Stimulated activated CD4-positive, alpha-beta T cell treated with anti-CD3 and anti-CD28 coated beads, Interleukin-2, amount 100 ng/mL, for 24 hours (primary cell): ENCODE data around the gene CSTF1.

Source experiments
- DNase-seq, 2 donors: peaks; one replicate each; pipeline ENCODE4 v3.0.0-alpha.2; 2020

The CSTF1 gene

GRCh38 chr20:56430957-56431356 lies 38.5 kb downstream of the CSTF1 start:
- no peak for DNase-seq

DNA sequence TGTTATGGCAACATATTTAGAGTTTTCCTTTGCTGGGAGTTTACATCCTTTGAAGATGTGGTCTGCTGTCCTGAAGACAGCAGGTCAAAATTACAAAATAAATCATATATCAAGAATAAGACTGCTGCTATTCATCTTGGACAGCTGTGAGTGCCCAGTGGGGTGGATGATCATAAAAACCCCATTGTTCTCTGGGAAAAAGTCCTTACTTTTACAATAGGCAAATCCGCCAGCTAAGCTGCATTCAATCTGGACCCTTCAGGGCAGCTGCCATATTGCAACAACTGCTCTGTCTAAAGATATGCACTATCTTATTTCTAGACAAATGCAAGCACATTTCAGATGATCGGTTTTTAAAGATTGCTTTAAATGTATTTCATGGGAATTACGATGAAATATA lies 39.0 kb downstream of the CSTF1 start:
- DNase-seq: no peak

DNA sequence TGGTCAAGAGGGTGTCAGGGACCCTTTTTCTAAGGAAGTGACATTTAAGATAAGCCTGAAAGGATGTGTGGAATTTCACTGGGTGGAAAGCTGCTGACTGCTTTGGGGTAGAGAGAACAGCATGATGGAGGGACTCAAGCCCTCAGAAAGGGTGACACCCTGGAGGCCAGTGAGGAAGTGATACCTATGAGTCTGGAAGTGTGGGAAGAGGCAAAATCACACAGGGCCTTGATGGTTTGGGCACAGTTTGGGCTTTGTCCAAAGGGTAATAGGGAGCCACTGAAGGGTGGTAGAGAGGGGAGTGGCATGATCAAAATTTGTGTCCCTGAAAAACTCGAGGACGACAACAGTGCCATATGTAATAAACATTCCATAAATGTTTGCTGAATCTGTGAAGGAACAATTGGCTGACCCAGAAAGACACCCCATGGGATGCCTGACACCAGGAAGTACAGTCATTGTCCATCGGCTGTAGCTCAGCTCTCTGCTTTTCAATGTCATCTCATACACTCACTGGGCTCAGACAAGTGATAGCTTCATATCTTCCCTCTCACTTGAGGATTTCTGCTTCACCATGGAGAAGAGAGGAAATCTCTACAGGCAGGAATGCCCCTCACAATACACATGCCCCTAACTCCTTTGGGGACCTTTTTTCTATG lies 40.9 kb downstream of the CSTF1 start:
- DNase-seq: no peak

- DNase-seq: no peak
These were observed 41.4 kb downstream of the CSTF1 start for GRCh38 chr20:56433880-56434255.

- DNase-seq: no peak
These were observed 44.9 kb downstream of the CSTF1 start for GRCh38 chr20:56437196-56437960.

DNA sequence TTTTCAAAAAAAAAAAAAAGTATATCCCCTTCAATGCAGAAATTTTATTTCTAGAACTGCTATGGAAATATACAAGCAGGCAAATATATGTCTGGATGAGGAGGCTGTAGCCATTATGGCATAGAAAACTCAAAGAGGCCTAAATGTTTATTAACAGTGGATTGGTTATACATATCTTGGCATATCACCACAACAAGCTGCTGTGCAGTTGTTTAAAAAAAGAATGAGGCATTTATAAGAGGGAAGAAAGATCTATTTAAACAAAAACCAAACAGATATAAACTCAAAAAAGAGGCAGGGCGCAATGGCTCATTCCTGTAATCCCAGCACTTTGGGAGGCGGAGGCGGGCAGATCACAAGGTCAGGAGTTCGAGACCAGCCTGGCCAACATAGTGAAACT lies 45.8 kb downstream of the CSTF1 start:
- no peak for DNase-seq

DNA sequence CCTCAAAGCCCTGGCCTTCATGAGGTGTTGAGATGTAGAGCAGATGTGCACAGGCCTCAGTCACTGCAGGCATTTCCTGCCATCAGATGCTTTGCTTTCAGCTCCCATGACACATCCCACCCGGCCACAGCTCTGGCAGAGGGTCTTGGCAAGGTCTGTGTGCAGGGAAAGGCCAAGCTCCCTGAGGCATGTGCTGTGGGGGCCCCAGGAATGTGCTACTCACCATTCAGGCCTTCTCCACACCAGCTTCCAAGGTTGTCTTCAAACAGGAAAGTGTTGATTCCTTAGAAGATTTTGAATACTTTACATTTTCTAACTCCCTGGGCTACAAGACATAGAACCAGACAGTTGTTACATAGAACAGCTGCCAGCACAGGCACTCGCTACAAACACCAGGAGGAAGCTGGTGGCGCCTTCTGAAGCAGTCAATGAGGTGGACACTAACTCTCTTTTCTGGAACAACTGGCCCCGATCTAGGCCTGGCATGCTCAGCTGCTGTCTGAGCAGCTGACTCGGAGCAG lies 47.4 kb downstream of the CSTF1 start:
- DNase-seq: no peak

DNA sequence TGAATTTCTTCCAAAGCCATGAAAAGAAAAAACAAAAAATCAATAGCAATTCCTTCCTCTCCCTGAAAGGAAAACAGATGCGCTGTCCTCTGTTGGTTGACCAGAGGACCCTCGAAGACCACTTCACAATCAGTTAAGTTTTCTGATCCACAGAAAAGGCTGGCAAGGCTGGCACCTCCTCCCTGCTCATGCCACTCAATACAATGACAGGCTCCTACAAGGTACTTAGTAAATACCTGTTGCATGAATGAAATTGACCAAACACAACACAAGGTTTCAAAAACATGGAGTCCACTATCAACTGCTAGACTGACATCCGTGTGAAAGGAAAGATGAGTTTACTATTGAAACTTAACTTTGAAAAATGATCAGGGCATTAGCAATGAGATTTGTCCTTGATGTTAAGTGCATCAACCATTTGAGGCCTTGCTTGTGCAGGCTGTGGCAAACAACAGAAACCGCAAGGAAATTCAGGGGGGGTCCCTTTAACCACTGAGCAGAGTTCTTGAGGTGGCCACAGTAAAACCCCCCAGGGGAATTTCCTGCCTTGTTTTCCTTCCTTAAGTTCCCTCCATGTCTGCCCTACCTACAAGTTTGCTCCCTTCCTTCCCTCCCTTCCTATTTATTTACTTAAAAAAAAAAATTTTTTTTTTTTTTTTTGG lies 48.0 kb downstream of the CSTF1 start:
- peak; percentile 44 to 56 for DNase-seq

DNA sequence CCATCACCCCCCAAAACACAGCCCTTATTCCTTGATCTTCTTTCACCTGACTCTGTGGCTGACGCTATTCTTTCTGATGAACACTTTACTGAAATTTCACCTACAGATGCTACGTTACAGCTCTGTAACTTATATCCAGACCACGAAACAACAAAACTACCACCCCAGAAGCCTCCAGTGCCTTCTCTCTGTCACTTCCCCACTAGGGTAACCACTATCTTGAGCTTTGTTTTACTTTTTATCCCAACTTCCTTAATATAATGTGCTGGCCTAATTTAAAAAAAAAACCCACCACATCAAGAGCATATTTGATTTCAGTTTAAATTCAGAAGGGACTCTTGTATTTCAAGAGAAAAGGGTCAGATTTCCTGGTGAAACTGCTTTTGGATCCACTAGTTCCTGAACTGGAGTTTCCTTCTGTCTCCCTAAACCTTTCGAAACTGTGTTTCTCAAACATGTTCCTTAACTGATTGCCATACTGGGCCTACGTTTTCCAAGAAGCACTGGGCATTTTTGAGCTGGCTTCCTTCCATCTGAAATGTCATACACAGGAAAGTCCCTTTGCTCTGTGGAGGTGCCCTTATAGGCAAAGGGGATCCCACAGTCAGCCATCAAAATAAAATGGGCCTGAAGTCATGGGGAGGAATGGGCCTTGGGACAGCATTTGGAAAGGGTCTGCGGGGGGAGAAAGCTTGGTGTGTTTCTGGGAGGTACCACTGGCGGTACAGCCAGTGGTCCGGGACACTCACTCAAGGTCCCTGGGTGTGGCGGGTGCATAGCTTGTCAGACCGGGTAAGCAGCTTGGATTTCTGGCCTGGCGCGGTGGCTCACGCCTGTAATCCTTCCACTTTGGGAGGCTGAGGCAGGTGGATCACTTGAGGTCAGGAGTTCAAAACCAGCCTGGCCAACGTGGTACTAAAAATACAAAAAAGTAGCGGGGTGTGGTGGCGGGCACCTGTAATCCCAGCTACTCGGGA lies 50.2 kb downstream of the CSTF1 start:
- DNase-seq: no peak

DNA sequence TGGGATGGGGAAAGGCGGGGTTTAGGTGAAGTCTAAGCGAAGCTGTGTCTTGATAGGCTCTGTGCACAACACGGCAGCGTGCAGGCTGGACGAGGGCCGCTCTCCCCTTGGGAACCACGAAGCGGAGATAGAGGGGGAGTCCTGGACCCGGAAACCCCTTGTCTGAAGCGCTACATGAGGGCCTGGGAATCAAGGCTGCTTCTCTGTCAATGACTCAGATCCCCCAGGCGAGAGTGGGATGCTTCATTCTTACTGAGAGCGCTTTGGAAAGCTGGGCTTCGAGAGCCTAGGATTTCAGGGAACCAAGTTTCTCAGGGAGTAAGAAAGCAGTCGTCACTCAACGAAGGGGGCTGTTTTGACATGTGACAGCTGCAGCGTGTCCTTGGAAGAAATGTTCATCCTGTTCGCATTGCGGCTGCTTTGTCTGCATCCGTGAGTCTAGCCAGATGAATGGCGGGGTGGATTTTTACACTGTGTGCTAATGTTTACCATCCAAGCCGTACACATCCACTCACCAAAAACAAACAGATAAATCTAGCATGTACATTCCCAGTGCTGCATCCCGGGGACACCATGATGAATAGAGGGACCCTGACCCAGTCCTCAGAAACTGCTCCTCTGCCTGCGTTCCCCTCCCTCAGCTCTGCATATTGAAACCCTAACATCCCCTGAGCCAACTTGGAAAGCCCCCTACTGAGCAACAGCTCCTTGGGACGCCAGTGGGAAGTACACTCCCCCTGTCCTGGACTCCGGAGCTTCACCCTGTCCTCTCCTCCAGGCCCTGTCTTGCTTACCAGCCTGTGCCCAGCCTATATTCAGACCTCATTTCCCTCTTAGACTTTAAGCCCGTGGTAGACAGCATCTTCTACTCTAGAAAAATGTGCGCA lies 51.5 kb downstream of the CSTF1 start:
- no peak for DNase-seq

DNA sequence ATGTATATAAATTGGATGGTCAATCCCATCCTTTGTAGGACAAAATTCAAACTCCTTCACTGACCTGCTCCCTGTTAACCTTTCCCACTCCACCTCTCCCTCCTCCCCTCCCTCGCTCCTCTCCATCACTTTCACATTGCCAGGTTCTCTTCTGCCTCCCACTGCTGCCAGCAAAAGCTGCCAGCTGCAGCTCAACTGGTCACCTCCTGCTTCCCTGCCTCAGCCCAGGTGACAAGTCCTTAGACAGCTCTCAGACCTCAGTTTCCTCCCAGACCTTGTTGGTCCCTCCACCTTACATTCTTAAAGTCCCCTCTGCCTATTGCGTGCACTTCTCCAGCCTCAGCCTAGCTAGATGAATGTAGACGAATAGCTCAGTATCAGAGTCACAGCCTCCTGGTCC lies 52.7 kb downstream of the CSTF1 start:
- DNase-seq: no peak

DNA sequence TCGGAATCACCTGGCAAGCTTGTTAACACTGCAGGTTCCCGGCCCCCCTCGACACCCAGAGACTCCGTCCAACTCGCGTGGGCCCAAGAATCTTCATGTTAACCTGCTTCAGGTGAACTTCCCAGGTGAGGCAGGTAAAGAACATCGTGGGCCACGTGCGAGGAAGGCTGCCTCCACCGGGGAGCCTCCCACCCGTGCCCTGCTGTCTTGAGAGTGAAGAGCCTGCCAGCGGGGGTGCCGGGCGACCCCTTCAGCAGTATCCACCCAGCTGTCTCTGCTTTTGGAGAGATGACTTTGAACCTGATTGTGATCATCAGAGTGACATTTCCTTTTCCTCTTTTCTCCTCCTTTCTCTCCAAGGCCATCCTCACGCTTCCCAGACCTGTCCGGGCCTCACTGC lies 53.1 kb downstream of the CSTF1 start:
- DNase-seq: no peak

DNA sequence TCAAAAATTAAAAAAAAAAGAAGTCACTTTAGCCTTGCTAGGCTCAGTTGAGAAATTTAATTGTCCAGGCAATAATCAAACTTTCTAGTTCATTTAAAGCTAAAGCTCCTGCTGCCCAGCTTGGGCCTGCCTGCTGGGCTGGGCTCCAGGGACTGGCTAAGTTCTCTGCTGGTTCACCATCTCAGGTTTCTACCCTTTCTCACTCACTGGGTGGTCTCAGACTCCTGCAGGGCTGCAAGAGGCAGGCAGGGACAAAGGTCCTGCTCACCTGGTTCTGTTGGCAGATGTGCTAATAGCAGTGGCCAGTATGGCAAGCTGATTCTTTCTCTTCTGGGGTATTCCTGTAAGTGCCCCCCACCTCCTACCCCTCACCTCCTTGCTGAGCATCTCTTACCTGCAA lies 54.8 kb downstream of the CSTF1 start:
- no peak for DNase-seq

DNA sequence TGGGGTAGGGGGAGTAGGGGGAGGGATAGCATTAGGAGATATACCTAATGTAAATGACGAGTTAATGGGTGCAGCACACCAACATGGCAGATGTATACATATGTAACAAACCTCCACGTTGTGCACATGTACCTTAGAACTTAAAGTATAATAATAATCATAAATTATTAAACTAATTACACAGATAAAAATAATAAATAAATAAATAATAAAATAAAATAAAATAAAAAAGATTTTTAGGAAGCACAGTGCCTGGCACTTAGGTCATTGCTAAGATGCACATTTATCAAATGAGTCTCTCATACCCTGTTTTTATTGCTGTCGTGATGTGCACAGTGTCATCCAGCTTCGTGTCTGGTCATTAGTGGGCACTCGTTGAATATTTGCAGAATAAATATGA lies 57.0 kb downstream of the CSTF1 start:
- no peak for DNase-seq

- no peak for DNase-seq
These were observed 58.8 kb downstream of the CSTF1 start for GRCh38 chr20:56451056-56451765.

- no peak for DNase-seq
These were observed 60.9 kb downstream of the CSTF1 start for GRCh38 chr20:56453352-56453751.

- DNase-seq: no peak
These were observed 62.3 kb downstream of the CSTF1 start for GRCh38 chr20:56454754-56455153.
